HG02973 (cell line): ENCODE data around the gene GULP1.

ENCODE experiments used
- ATAC-seq: cut with Tn5 transposase; IDR thresholded peaks from one replicate; pipeline ENCODE4 v1.9.1; 2021; ENCODE audit warnings: moderate library complexity; ENCODE audit not compliant: unreplicated experiment

Gene GULP1

DNA sequence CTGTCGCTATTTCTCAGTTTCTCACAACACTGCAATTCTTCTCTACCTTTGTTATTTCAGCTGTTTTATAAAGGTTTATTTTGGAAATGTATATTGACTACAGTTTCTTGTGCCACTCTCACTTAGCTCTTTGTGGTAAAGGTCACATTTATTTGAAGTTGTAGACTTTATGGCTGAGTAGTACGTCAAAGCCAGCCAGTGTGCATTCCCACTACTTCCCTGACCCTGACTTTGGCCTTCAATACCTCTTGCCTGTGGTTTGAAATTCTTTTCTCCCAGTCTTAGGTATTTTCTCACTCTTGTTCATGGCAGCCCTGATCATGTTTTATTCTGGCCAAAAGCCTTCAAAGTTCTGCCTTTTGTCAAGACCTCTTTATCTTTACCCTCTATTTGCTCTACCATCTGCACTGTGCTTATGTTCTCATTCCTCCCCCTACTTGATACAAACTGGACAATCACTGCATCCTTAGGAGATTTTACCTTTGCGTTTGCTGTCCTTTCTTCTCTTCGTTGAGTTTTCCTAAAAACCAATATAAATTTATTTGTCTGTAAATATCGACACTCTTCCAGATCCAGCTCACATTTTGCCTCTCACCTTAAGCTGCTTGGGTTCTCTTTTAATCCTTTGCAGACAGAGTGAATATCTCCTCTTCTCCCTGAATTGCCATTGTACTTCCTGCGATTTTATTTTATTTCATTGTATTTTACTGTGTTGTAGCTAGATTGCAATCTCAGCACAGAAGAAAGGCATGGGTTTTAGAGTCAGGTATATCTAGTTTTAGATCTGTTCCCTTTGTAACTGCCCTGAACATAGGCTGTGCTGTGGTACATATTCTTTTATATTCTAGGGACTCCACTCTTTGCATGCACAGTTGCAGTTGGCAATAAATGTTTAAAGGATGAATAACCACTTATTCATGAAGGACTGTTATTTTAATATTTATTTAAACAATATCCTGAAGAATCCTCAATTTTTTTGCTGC lies 31.2 kb downstream of the GULP1 start:
- no peak for ATAC-seq

GRCh38 chr2:188324067-188324466 lies 32.4 kb downstream of the GULP1 start:
- no peak for ATAC-seq

- no peak for ATAC-seq
These were observed 34.6 kb downstream of the GULP1 start for GRCh38 chr2:188326290-188326668.

GRCh38 chr2:188326669-188327301 lies 35.1 kb downstream of the GULP1 start:
- no peak for ATAC-seq

DNA sequence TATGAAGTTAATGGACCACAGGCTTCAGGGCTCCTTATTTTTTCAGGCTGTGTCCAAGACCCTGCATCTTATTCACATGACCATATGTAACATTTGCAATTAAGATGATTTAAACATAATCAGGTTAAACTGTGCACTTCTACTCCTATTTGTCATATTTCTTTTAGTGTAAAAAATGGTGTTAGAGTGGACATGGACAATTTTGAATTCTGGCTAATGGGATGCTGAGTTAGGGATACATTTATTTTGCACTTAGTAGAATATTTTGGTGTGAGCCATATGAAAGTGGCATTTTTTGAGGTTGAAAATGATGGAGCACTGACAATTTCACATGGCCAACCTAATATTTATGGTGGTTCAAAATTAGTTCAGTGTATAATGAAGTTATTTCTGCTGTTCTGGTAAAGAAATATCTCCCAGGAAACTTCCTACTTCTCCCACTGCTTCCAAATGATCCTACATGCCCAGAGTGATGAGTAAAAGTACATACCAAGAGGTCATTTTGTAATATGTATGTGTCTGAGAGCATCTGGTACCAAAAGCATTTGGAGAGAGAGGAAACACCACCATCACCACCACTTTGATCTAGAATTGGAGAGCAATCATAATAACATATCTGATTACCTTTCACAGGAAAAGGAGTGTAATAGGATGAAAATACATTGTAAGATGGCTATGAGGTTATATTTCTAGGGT lies 36.0 kb downstream of the GULP1 start:
- no peak for ATAC-seq

DNA sequence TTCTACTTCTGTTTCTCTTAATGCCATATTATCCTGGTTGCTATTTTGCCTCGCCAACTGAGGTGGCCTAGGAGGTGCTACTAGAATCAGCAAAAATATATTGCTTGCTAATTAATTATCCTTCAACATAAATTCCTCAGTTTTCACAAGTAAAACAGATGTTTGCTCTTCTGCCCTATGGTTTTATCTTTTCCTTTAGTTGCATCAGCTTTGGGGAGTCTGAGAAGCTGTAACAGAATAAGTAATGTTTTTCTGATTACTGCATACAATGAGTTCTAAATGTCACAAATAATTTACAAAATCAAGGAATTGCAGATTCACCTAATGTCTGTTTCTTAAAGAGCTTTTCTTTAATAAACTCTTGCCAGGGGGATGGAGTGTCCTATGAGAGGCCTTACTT lies 36.7 kb downstream of the GULP1 start:
- no peak for ATAC-seq

- ATAC-seq: no peak
These were observed 38.8 kb downstream of the GULP1 start for GRCh38 chr2:188330316-188331053.

- ATAC-seq: no peak
These were observed 40.9 kb downstream of the GULP1 start for GRCh38 chr2:188332619-188333018.

GRCh38 chr2:188333751-188334524 lies 42.3 kb downstream of the GULP1 start:
- no peak for ATAC-seq

GRCh38 chr2:188338463-188338862 lies 46.8 kb downstream of the GULP1 start:
- ATAC-seq: no peak

- ATAC-seq: no peak
These were observed 48.6 kb downstream of the GULP1 start for GRCh38 chr2:188340257-188340656.

DNA sequence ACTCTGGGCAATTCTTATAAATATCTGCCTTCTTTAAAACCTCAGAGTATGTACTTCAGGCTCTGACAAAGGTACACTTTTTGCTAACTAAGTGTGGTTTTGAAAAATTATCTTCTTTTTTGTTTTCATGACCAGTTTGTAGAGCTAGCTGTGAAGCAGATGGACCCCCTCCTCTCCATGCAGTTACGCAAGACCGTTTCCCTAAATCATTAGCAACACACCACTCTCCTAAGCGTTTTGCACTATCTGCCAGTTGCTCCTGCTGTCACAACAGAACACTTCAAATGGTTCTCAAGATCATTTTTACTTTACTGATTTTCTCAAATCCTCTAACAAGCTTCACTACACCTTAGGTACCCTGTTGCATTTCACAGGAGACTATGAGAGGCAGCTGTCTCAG lies 53.3 kb downstream of the GULP1 start:
- no peak for ATAC-seq

- no peak for ATAC-seq
These were observed 53.8 kb downstream of the GULP1 start for GRCh38 chr2:188345426-188345825.

GRCh38 chr2:188345831-188346458 lies 54.3 kb downstream of the GULP1 start:
- no peak for ATAC-seq

DNA sequence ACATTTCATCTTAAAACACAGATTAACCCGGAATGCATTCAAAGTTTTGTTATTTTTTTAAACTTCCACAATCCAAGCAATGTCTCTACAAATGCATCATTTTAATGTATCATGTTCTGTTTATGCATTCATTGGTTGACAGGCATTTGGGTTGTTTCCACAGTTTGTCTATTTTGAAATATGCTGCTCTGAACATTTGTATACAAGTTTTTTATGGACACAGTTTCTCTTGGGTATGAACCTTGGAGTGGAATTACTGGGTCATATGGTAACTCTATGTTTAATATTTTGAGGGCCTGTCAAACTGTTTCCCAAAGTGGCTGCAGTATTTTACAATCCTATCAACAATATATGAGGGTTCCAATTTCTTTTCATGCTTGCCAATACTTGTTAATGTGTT lies 57.3 kb downstream of the GULP1 start:
- no peak for ATAC-seq

DNA sequence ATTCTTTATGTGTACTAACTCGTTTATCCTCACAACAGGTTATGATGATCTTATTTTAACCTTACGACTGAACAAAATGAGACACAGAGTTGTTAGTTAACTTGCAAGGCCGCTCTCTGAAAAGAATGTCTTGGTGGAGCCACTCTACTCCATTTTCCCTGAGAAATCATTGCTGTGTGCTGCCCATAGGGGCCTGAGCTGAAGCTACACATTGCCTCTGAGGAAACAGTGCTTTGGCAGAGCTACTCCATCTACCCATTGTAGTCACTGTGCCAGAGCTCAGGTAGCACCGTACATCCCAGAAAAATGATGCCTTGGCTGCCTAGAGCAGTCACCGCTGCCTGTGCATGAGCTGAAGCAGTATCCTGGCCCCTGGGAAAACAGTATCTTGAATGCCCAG lies 61.6 kb downstream of the GULP1 start:
- no peak for ATAC-seq

GRCh38 chr2:188360485-188361263 lies 69.0 kb downstream of the GULP1 start:
- ATAC-seq: no peak

GRCh38 chr2:188364033-188364630 lies 72.5 kb downstream of the GULP1 start:
- ATAC-seq: no peak
